ENCODE measurements around the gene RTEL1. TPM values are rescaled to one million over a fixed set of nuclear protein-coding genes. Genes with fewer than 3 reads are reported as not detected.
"Not testable (repeated sequence)": the region's sequence is repeated elsewhere in the genome, so short reads cannot be mapped to it uniquely, and the experiment has no call there.

Gene RTEL1
- total and polyA plus RNA-seq, 10 donors: 7.3 to 49.8 (median 40.2) TPM

GRCh38 chr20:63665708-63666107 is 7.6 kb downstream of the RTEL1 start:
- peaks cover 0 to 5% (median 0%) of the 10 kb centered on the region in 6 donors for H3K4me1 ChIP-seq
- peaks cover 4 to 91% (median 62%) of the 10 kb centered on the region in 6 donors for H3K36me3 ChIP-seq
- H3K27me3 ChIP-seq (replicated peaks in 1 of 7): no peaks in the 10 kb centered on the region
- H3K9me3 ChIP-seq: no peaks in the 10 kb centered on the region
- no peak for DNase-seq
- H3K27ac ChIP-seq: no peak overlapping the region
- no peak for TF ChIP-seq POLR2A (IDR thresholded peaks at IDR 0.05)
- no peak for TF ChIP-seq CTCF (IDR thresholded peaks at IDR 0.05 in 8 of 11, conservative IDR thresholded peaks at IDR 0.05 in 3 of 11)
- no peak for TF ChIP-seq POLR2AphosphoS5 (IDR thresholded peaks at IDR 0.05)
- no peak overlapping the region for H3K4me3 ChIP-seq
- WGBS, 5 donors: 89 to 94% (median 91%) methylated on average over 10 to 14 of the region's 14 CpGs
- intact Hi-C loops (cut with DNase I; ENCODE audit: low total_unique reads): no loop called here

- 91 to 96% (median 93%) methylated on average over 16 of the region's 16 CpGs for WGBS, 5 donors
- peaks cover 0 to 5% (median 0%) of the 10 kb centered on the region in 6 donors for H3K4me1 ChIP-seq
- DNase-seq: no peak
- peaks cover 4 to 90% (median 45%) of the 10 kb centered on the region in 6 donors for H3K36me3 ChIP-seq
- intact Hi-C loops (cut with DNase I; ENCODE audit: low total_unique reads): no loop called here
- H3K27me3 ChIP-seq (replicated peaks in 1 of 7): no peaks in the 10 kb centered on the region
- H3K9me3 ChIP-seq: no peaks in the 10 kb centered on the region
- TF ChIP-seq POLR2A (IDR thresholded peaks at IDR 0.05) (no peak), POLR2AphosphoS5 (IDR thresholded peaks at IDR 0.05) (no peak), CTCF (IDR thresholded peaks at IDR 0.05 in 8 of 11, conservative IDR thresholded peaks at IDR 0.05 in 3 of 11) (no peak)
- H3K4me3 ChIP-seq: no peak overlapping the region
- H3K27ac ChIP-seq: no peak overlapping the region
Observed at GRCh38 chr20:63667858-63668257, 9.7 kb downstream of the RTEL1 start.

- no peak for DNase-seq
- H3K27me3 ChIP-seq (replicated peaks in 1 of 7): no peaks in the 10 kb centered on the region
- no peak overlapping the region for H3K27ac ChIP-seq
- intact Hi-C loops (cut with DNase I; ENCODE audit: low total_unique reads): no loop called here
- H3K4me3 ChIP-seq: no peak overlapping the region
- H3K4me1 ChIP-seq: peaks cover 0 to 5% (median 0%) of the 10 kb centered on the region in 6 donors
- no peak for TF ChIP-seq POLR2A (IDR thresholded peaks at IDR 0.05)
- no peak for TF ChIP-seq CTCF (IDR thresholded peaks at IDR 0.05 in 8 of 11, conservative IDR thresholded peaks at IDR 0.05 in 3 of 11)
- TF ChIP-seq POLR2AphosphoS5 (IDR thresholded peaks at IDR 0.05): no peak
- no peaks in the 10 kb centered on the region for H3K9me3 ChIP-seq
- peaks cover 4 to 90% (median 40%) of the 10 kb centered on the region in 6 donors for H3K36me3 ChIP-seq
- 89 to 96% (median 94%) methylated on average over 11 of the region's 11 CpGs for WGBS, 5 donors
Observed at GRCh38 chr20:63668351-63668750, 10.2 kb downstream of the RTEL1 start.

GRCh38 chr20:63671695-63672094 is 13.6 kb downstream of the RTEL1 start:
- intact Hi-C loops (cut with DNase I; ENCODE audit: low total_unique reads); DNase-seq; H3K4me1 ChIP-seq; H3K27me3 ChIP-seq (replicated peaks in 1 of 7); H3K9me3 ChIP-seq; H3K4me3 ChIP-seq; H3K27ac ChIP-seq: not testable (repeated sequence)
- H3K36me3 ChIP-seq: peaks cover 4 to 91% (median 36%) of the 10 kb centered on the region in 6 donors
- WGBS, 5 donors: 93 to 96% (median 95%) methylated on average over 12 of the region's 12 CpGs

- H3K36me3 ChIP-seq: peaks cover 4 to 92% (median 30%) of the 10 kb centered on the region in 6 donors
- H3K4me1 ChIP-seq: no peaks in the 10 kb centered on the region
- no peak for DNase-seq
- TF ChIP-seq CTCF (IDR thresholded peaks at IDR 0.05 in 8 of 11, conservative IDR thresholded peaks at IDR 0.05 in 3 of 11): no peak
- 93 to 98% (median 97%) methylated on average over 7 to 10 of the region's 10 CpGs for WGBS, 5 donors
- intact Hi-C loops (cut with DNase I; ENCODE audit: low total_unique reads): no loop called here
- H3K4me3 ChIP-seq: no peak overlapping the region
- H3K27me3 ChIP-seq (replicated peaks in 1 of 7): no peaks in the 10 kb centered on the region
- no peak overlapping the region for H3K27ac ChIP-seq
- H3K9me3 ChIP-seq: no peaks in the 10 kb centered on the region
Observed at GRCh38 chr20:63672666-63673065, 14.6 kb downstream of the RTEL1 start.
